HepG2 (cell line): ENCODE measurements around the gene GGT1. TPM values are rescaled to one million over a fixed set of nuclear protein-coding genes. Genes with fewer than 3 reads are reported as not detected.
A peak's percentile ranks its signal among the peaks of the same experiment; 100 is the strongest.

Source experiments
- ARID4A ChIP-seq: sonication (generic); formaldehyde crosslinking; IDR thresholded peaks from 2 replicates; pipeline ENCODE4 v1.5.0; 2020; ENCODE audit warnings: mild to moderate bottlenecking, missing genetic modification reagents, borderline replicate concordance
- ARNTL ChIP-seq: sonication (generic); formaldehyde crosslinking; IDR thresholded peaks from 2 replicates; pipeline ENCODE4 v1.4.0; 2020; ENCODE audit warnings: mild to moderate bottlenecking, missing genetic modification reagents
- BCL3 ChIP-seq: sonication (generic); formaldehyde crosslinking; IDR thresholded peaks from 2 replicates; pipeline ENCODE4 v1.5.1; 2020; ENCODE audit warnings: mild to moderate bottlenecking, missing genetic modification reagents, moderate library complexity
- BORCS8-MEF2B ChIP-seq: sonication (generic); formaldehyde crosslinking; IDR thresholded peaks from 2 replicates; pipeline ENCODE4 v1.8.0; 2022; ENCODE audit warnings: mild to moderate bottlenecking, missing genetic modification reagents
- DRAP1 ChIP-seq: IDR thresholded peaks from 2 replicates; pipeline ENCODE4 v1.6.1; 2016; ENCODE audit warnings: missing genetic modification reagents, missing compliant biosample characterization
- ELF3 ChIP-seq: IDR thresholded peaks from 2 replicates; pipeline ENCODE4 v1.6.1; 2016; ENCODE audit warnings: missing genetic modification reagents, missing compliant biosample characterization
- ETV6 ChIP-seq: sonication (generic); formaldehyde crosslinking; conservative IDR thresholded peaks from 2 replicates; pipeline ENCODE4 v1.4.0; 2020; ENCODE audit warnings: missing genetic modification reagents
- FOXC1 ChIP-seq: sonication (generic); formaldehyde crosslinking; IDR thresholded peaks from 2 replicates; pipeline ENCODE4 v1.8.0; 2022; ENCODE audit warnings: mild to moderate bottlenecking, missing genetic modification reagents, borderline replicate concordance
- NR2C2 ChIP-seq: sonication (generic); formaldehyde crosslinking; IDR thresholded peaks from 2 replicates; pipeline ENCODE4 v1.4.0; 2020; ENCODE audit warnings: missing genetic modification reagents, mild to moderate bottlenecking, moderate library complexity, borderline replicate concordance
- PHB2 ChIP-seq: fragments of 450-650 bp; IDR thresholded peaks from 2 replicates; pipeline ENCODE4 v1.6.1; 2018; ENCODE audit not compliant: partially characterized antibody
- PHF20 ChIP-seq: sonication (generic); formaldehyde crosslinking; IDR thresholded peaks from 2 replicates; pipeline ENCODE4 v1.5.0; 2020; ENCODE audit warnings: mild to moderate bottlenecking, missing genetic modification reagents
- PHF8 ChIP-seq: sonication (generic); formaldehyde crosslinking; IDR thresholded peaks from 2 replicates; pipeline ENCODE4 v1.5.0; 2020; ENCODE audit warnings: missing genetic modification reagents
- THAP8 ChIP-seq: sonication (generic); formaldehyde crosslinking; IDR thresholded peaks from 2 replicates; pipeline ENCODE4 v1.5.1; 2020; ENCODE audit warnings: missing genetic modification reagents, mild to moderate bottlenecking, borderline replicate concordance
- ZBED4 ChIP-seq: sonication (generic); formaldehyde crosslinking; IDR thresholded peaks from 2 replicates; pipeline ENCODE4 v1.4.0; 2020; ENCODE audit warnings: missing genetic modification reagents, borderline replicate concordance
- ZEB1 ChIP-seq: IDR thresholded peaks from 2 replicates; pipeline ENCODE4 v1.6.1; 2012; ENCODE audit warnings: mild to moderate bottlenecking, low read depth, inconsistent platforms; ENCODE audit not compliant: insufficient replicate concordance
- ZNF546 ChIP-seq: sonication (generic); formaldehyde crosslinking; conservative IDR thresholded peaks from 2 replicates; pipeline ENCODE4 v1.8.1; 2023; ENCODE audit warnings: mild to moderate bottlenecking, missing genetic modification reagents
- ZNF569 ChIP-seq: sonication (generic); formaldehyde crosslinking; IDR thresholded peaks from 2 replicates; pipeline ENCODE4 v1.5.0; 2020; ENCODE audit warnings: mild to moderate bottlenecking, missing genetic modification reagents, moderate library complexity, borderline replicate concordance
- polyA plus RNA-seq, 8 experiments: library from polyadenylated mRNA; depleted of rRNA in 3 of 8; stranded (reverse) in 7 of 8; unstranded in 1 of 8; fragments of >200 nt; fragmentation: Illumina TruSeq in 4 of 8; extraction: Trizol in 4 of 8; gene quantifications; 2 replicates each; pipeline versions ENCODE4 v1.2.1 to v1.2.3, GENCODE V29; 2011 to 2016; ENCODE audit warnings: low read depth in 4 of 8, missing spikeins in 1 of 8, mixed read lengths in 1 of 8; ENCODE audit not compliant: insufficient read depth in 1 of 8
- total RNA-seq, 5 experiments: library from RNA; depleted of rRNA; stranded (reverse); fragments of >200 nt; fragmentation: Illumina TruSeq; extraction: Trizol; gene quantifications; 2 replicates each; pipeline ENCODE4 v1.2.3, GENCODE V29; 2016; ENCODE audit warnings: low read depth in 1 of 5

GGT1 gene
- total and polyA plus RNA-seq, 2 of the 13 experiments (the other 11 are each of a cell fraction or from before 2014, with no cell fraction given) = 29.9 to 103 TPM

GRCh38 chr22:24578355-24579257 lies 24.4 kb upstream of the GGT1 start (continued):
- TF ChIP-seq ELF3 (CRISPR knock-in tag) = peak; percentile 93
- TF ChIP-seq PHB2 = no peak
- peak; percentile 79 for TF ChIP-seq DRAP1 (CRISPR knock-in tag)
- no peak for TF ChIP-seq BORCS8-MEF2B (CRISPR knock-in tag)
- TF ChIP-seq PHF20 (CRISPR knock-in tag) = no peak
- TF ChIP-seq ZEB1 = peak; percentile 72
- no peak for TF ChIP-seq ARNTL (CRISPR knock-in tag)
- no peak for TF ChIP-seq ZNF569 (CRISPR knock-in tag)
- TF ChIP-seq ETV6 (CRISPR knock-in tag) = no peak
- no peak for TF ChIP-seq NR2C2
- TF ChIP-seq BCL3 = no peak
- no peak for TF ChIP-seq ZNF546
- no peak for TF ChIP-seq FOXC1 (CRISPR knock-in tag)
- peak; percentile 76 for TF ChIP-seq ZBED4
- 0 out of 2 replicates have a peak, but pooled peaks have one; percentile 11 for TF ChIP-seq PHF8
- no peak for TF ChIP-seq THAP8 (CRISPR knock-in tag)
- TF ChIP-seq ARID4A (CRISPR knock-in tag) = peak; percentile 46; the same call in 1 of the 2 replicates
